ENCODE measurements around the gene BRD7. TPM values are rescaled to one million over a fixed set of nuclear protein-coding genes. Genes with fewer than 3 reads are reported as not detected.

The BRD7 gene
- total RNA-seq, 4 donors from 2014 or later = 38.3 to 55.9 (median 48.8) TPM

DNA sequence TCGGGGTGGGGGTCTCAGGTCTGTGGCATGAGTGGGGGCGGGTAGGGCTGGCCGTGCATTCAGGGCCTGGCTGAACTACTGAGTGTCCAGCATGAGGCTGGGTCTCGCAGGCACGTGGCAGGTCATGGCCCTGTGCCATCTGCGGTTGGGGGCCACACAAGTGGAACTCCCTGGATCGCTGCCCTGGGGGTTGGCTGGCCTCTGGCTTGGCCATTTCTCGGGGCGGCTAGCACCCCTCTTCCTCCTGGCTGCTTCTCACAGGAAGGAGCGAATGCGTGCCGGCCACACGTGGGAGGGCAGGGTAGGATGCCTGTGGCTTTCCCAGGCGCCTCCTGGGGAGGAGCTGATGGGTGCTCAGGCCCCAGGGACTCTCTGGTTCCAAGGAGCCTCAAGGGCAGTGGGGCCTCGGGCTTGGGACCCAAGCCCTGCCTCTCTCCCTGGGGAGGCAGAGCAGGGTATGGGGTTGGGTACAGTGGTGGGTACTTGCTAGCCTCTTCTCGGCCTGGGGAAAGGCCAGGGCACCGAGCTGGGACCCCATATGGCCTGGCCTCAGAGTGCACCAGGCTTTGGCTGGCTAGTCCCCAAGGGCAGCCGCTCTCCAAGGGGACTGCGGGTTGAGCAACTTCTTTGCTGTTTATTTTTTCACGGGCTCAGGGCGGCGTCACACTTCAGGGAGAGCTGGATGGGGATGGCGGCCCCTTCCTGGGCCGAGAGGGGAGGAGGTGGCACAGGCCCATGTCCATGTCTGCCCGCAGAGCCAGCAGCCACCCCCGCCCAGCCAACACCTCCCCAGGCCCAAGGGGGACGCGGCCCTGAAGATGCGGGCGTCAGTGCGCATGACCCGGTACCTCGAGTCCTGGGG is 65.0 kb downstream of the BRD7 start:
- Histone ChIP-seq H3K27ac (no peak overlapping the region), H3K9me3 (no peaks in the 10 kb centered on the region), H3K4me1 (no peaks in the 10 kb centered on the region), H3K27me3 (no peaks in the 10 kb centered on the region), H3K4me3 (no peak overlapping the region), H3K36me3 (no peaks in the 10 kb centered on the region)
- intact Hi-C loops (cut with DNase I; ENCODE audit: low total_unique reads) (no loop called here), in situ Hi-C loops (cut with MboI; ENCODE audit: low sequenced_read_pairs in 4 of 4) (no loop called here)
- peak in 1 of 2 donors; percentile 8 for DNase-seq
- TF ChIP-seq POLR2A (IDR thresholded peaks at IDR 0.05) = no peak
- TF ChIP-seq, protein P1, sequence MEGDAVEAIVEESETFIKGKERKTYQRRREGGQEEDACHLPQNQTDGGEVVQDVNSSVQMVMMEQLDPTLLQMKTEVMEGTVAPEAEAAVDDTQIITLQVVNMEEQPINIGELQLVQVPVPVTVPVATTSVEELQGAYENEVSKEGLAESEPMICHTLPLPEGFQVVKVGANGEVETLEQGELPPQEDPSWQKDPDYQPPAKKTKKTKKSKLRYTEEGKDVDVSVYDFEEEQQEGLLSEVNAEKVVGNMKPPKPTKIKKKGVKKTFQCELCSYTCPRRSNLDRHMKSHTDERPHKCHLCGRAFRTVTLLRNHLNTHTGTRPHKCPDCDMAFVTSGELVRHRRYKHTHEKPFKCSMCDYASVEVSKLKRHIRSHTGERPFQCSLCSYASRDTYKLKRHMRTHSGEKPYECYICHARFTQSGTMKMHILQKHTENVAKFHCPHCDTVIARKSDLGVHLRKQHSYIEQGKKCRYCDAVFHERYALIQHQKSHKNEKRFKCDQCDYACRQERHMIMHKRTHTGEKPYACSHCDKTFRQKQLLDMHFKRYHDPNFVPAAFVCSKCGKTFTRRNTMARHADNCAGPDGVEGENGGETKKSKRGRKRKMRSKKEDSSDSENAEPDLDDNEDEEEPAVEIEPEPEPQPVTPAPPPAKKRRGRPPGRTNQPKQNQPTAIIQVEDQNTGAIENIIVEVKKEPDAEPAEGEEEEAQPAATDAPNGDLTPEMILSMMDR (IDR thresholded peaks at IDR 0.05 in 4 of 5, conservative IDR thresholded peaks at IDR 0.05 in 1 of 5) = no peak
- no peak for ATAC-seq

DNA sequence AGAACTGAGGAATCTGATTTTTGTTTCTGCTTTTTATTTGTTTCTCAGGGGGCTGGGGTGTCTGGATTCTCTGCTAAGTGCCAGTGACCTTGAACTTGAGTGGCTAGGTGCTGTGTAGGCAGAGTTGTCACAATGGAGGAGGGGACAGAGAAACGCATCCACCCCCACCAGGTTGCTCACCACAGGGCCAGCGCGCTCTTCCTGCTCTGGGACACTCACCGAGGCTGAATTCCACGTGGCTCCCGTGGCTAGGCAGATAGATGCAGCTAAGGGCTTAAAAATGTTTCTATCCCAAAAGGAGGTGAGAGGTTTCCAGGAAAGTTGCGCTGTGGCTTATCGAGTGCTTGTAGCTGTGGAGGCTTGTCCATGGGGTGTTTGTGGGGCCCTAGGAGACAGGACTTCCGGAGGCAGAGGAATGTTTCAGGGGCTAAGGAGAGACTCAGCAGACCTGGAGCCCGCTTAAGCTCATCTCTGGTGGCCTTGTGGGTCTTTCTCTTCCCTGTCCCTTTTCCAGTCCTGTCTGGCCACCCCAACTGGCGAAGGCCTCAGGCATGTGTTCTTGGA is 65.7 kb downstream of the BRD7 start:
- Histone ChIP-seq H3K27me3 (no peaks in the 10 kb centered on the region), H3K36me3 (no peaks in the 10 kb centered on the region), H3K27ac (no peak overlapping the region), H3K4me3 (no peak overlapping the region), H3K9me3 (no peaks in the 10 kb centered on the region), H3K4me1 (no peaks in the 10 kb centered on the region)
- intact Hi-C loops (cut with DNase I; ENCODE audit: low total_unique reads) (no loop called here), in situ Hi-C loops (cut with MboI; ENCODE audit: low sequenced_read_pairs in 4 of 4) (no loop called here)
- TF ChIP-seq POLR2A (IDR thresholded peaks at IDR 0.05) = no peak
- TF ChIP-seq, protein P1 (IDR thresholded peaks at IDR 0.05 in 4 of 5, conservative IDR thresholded peaks at IDR 0.05 in 1 of 5) = no peak
- no peak for DNase-seq
- no peak for ATAC-seq

DNA sequence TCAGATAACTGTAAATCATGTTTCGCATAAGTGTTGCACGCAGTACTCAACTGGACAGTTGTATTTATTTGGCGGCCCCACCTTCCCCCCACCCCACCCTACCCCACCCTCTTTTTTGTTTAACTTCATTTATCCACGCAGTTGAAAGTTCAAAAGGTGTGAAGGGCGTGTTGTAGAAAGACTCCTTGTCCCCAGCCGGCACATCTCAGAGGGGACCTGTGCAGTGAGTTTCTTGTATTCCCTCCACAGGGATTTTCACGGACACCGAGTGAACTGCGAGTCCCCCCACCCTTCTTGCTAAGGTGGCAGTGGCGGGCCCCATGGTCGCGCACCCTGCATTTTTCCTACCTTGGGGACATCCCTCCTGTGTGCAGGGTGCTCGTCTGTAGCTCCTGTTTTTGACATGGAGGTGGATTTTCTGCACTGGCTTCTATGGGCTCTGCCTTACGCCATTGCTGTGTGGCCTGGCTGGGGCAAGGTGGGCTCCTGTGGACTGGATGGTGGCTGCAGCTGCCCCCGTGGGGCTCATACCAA is 66.2 kb downstream of the BRD7 start:
- H3K4me1 ChIP-seq = no peaks in the 10 kb centered on the region
- H3K27ac ChIP-seq = no peak overlapping the region
- no peak for TF ChIP-seq POLR2A (IDR thresholded peaks at IDR 0.05)
- TF ChIP-seq, protein P1 (IDR thresholded peaks at IDR 0.05 in 4 of 5, conservative IDR thresholded peaks at IDR 0.05 in 1 of 5) = no peak
- no peak overlapping the region for H3K4me3 ChIP-seq
- DNase-seq (peak in 1 of 2 donors; percentile 6), ATAC-seq (no peak)
- intact Hi-C loops (cut with DNase I; ENCODE audit: low total_unique reads) = no loop called here
- in situ Hi-C loops (cut with MboI; ENCODE audit: low sequenced_read_pairs in 4 of 4) = no loop called here
- H3K36me3 ChIP-seq = no peaks in the 10 kb centered on the region
- no peaks in the 10 kb centered on the region for H3K27me3 ChIP-seq
- no peaks in the 10 kb centered on the region for H3K9me3 ChIP-seq

DNA sequence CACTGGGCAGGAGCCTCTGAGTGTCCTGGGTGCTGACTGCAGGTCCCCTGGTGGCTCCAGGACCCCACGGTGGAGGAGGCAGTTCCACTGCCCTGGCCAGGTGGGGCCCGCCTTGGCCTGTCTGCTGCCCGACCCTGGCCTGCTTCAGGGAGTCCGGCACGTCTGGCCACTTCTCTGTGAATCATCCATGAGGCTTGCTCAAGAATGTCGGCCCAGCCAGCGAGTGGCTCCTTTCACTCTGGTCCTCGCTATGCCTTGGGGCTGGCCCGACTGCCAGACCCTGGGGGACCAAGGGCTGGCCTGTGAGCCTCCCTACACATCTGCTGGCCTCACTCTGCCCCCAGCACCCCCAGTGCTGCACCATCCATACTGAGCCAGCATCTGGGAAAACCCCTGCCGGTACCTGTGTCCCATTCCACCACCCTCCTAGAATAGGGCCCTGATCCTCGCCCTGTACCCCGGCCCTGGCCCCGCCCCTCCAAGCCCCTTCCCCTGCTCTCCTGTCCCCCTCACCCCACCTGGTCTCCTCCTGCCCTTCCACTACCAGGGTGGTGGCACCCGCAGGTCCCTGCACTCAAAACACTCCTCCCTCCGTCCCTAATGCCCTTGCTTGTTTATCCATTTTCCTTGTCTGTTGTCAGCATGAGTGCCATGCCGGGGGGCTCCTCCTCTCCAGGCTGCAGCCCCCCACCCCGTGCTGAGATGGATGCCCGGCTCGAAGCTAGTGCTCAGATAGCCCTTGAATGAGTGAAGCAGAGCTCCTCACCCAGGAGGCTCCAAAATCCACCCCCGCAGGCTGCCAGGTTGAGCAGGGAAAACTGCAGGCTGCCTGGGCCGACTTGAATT is 66.9 kb downstream of the BRD7 start:
- Histone ChIP-seq H3K27me3 (no peaks in the 10 kb centered on the region), H3K9me3 (no peaks in the 10 kb centered on the region), H3K27ac (no peak overlapping the region), H3K4me3 (no peak overlapping the region), H3K36me3 (no peaks in the 10 kb centered on the region), H3K4me1 (no peaks in the 10 kb centered on the region)
- in situ Hi-C loops (cut with MboI; ENCODE audit: low sequenced_read_pairs in 4 of 4) (no loop called here), intact Hi-C loops (cut with DNase I; ENCODE audit: low total_unique reads) (no loop called here)
- DNase-seq (peak in 1 of 2 donors; percentile 12), ATAC-seq (no peak)
- TF ChIP-seq, protein P1 (IDR thresholded peaks at IDR 0.05 in 4 of 5, conservative IDR thresholded peaks at IDR 0.05 in 1 of 5) = no peak
- TF ChIP-seq POLR2A (IDR thresholded peaks at IDR 0.05) = no peak

All from gastrocnemius medialis (tissue), 4 donors.